Ovary (tissue), 9 donors: Measurements from ENCODE around the gene RUNX2. TPM values are rescaled to one million over a fixed set of nuclear protein-coding genes. Genes with fewer than 3 reads are reported as not detected.

Source experiments
- DNase-seq, 5 donors: peaks; one replicate each; pipeline ENCODE4 v3.0.0-alpha.2; 2019 to 2020
- H3K27ac ChIP-seq, 2 donors: fragments of 200-600 bp; one replicate each; pipeline versions ENCODE4 v1.5.1 to v1.8.0; 2019 to 2022
- H3K27me3 ChIP-seq: fragments of 200-600 bp; one replicate; pipeline ENCODE4 v1.8.0; 2022
- H3K36me3 ChIP-seq: fragments of 200-600 bp; sonication (generic); one replicate; pipeline ENCODE4 v1.5.1; 2019
- H3K4me1 ChIP-seq: one replicate; pipeline ENCODE4 v1.8.1; 2013; ENCODE audit warnings: mild to moderate bottlenecking, moderate library complexity; ENCODE audit not compliant: insufficient read depth
- H3K4me3 ChIP-seq: fragments of 200-600 bp; sonication (generic); one replicate; pipeline ENCODE4 v1.5.1; 2017
- H3K9me3 ChIP-seq, 2 donors: fragments of 200-600 bp in 1 of 2; sonication (generic) in 1 of 2; one replicate each; pipeline versions ENCODE4 v1.5.1 to v1.8.1; 2013 to 2019; ENCODE audit warnings: mild to moderate bottlenecking in 1 of 2, moderate library complexity in 1 of 2
- EP300 ChIP-seq: sonication (generic); formaldehyde crosslinking; IDR thresholded peaks from one replicate; pipeline ENCODE4 v1.6.1; 2017; ENCODE audit warnings: antibody characterized with exemption
- POLR2A ChIP-seq: fragments of 450-650 bp; IDR thresholded peaks from one replicate; pipeline ENCODE4 v1.6.1; 2017; ENCODE audit warnings: antibody characterized with exemption, mild to moderate bottlenecking, moderate library complexity
- WGBS, 3 donors: extraction: QIAGEN DNeasy Blood & Tissue Kit in 1 of 3; methylation state at CpG; one replicate each; pipeline versions ENCODE4 v1.1.5 to v1.1.7; 2013 to 2017; 5-methylcytosine and 5-hydroxymethylcytosine counted together
- intact Hi-C, 4 donors: fragments of 100-400 bp; cut with DNase I; formaldehyde crosslinking; loops; one replicate each; pipeline versions ENCODE4 v1.11.0 to v1.15.1; 2022 to 2023
- polyA plus RNA-seq, 2 donors: library from polyadenylated mRNA; stranded (reverse); fragments of 200-250 nt in 1 of 2; fragments of 350-450 nt in 1 of 2; fragmentation: Illumina TruSeq in 1 of 2; extraction: RNeasy Lipid Tissue Mini Kit (QIAGEN cat#74804) in 1 of 2; gene quantifications; one replicate each; pipeline ENCODE4 v1.2.3, GENCODE V29; 2013 to 2014
- total RNA-seq, 7 donors: library from RNA; depleted of rRNA in 2 of 7; stranded (reverse); fragments of >200 nt in 2 of 7; fragmentation: NEBNext Ultra II Directional in 3 of 7; extraction: Animal tissue kit (Norgen Biotek cat#: 25700) in 3 of 7; gene quantifications; one replicate each; pipeline versions ENCODE4 v1.1.0 to v1.2.4, GENCODE V29; 2016 to 2023
- TF ChIP-seq, protein P1 (sequence below), 3 donors: fragments of 450-650 bp in 2 of 3; fragments of 200-600 bp in 1 of 3; IDR thresholded peaks; one replicate each; pipeline versions ENCODE4 v1.5.1 to v1.8.0; 2016 to 2022; ENCODE audit warnings: antibody characterized with exemption in 3 of 3, mild to moderate bottlenecking in 1 of 3
- donor health status: DM: no; HTN: no; CAD: no; lungs with moderate emphysema.
- donor health status: DM: no; HTN: no; CAD: no.
- donor health status: Bipolar disorder and iron deficiency.
- donor health status: DM: yes; HTN: yes; CAD: no.
- donor health status: DM: no; HTN: no; CAD: no.
- donor health status: DM: yes; HTN: yes; CAD: no.

RUNX2 gene
- total and polyA plus RNA-seq, 9 donors: 1.1 to 25.2 (median 3.3) TPM

GRCh38 chr6:45447005-45447404 is 118.9 kb downstream of the RUNX2 start:
- DNase-seq: no peak
- intact Hi-C loops: no loop called here
- no peak overlapping the region for H3K27ac ChIP-seq

DNA sequence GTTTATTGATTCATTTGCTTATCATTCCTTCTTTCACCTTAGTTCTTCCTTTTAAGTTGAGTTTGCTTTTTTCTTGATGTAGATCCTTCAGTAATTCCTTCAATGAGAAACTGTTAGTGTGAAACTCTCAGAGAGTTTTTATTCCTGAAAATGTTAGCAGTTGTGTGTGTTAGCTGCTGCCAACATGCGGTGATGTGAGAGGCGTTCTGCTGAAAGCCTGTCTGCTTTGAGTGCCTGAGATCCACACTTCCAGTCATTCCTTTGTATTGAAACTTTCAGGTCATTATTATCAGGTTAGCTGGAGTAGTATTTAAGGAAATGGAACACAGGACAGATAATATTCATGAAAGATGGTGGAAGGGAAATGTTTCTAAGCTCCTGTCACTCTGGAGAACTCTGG is 119.6 kb downstream of the RUNX2 start:
- H3K4me3 ChIP-seq: no peak overlapping the region
- no peaks in the 10 kb centered on the region for H3K9me3 ChIP-seq
- intact Hi-C loops: no loop called here
- H3K4me1 ChIP-seq: peaks cover 4% of the 10 kb centered on the region
- H3K36me3 ChIP-seq: no peaks in the 10 kb centered on the region
- H3K27me3 ChIP-seq: no peaks in the 10 kb centered on the region
- no peak overlapping the region for H3K27ac ChIP-seq
- DNase-seq: no peak
- TF ChIP-seq, protein P1, sequence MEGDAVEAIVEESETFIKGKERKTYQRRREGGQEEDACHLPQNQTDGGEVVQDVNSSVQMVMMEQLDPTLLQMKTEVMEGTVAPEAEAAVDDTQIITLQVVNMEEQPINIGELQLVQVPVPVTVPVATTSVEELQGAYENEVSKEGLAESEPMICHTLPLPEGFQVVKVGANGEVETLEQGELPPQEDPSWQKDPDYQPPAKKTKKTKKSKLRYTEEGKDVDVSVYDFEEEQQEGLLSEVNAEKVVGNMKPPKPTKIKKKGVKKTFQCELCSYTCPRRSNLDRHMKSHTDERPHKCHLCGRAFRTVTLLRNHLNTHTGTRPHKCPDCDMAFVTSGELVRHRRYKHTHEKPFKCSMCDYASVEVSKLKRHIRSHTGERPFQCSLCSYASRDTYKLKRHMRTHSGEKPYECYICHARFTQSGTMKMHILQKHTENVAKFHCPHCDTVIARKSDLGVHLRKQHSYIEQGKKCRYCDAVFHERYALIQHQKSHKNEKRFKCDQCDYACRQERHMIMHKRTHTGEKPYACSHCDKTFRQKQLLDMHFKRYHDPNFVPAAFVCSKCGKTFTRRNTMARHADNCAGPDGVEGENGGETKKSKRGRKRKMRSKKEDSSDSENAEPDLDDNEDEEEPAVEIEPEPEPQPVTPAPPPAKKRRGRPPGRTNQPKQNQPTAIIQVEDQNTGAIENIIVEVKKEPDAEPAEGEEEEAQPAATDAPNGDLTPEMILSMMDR (IDR thresholded peaks at IDR 0.05): no peak
- no peak for TF ChIP-seq EP300
- TF ChIP-seq POLR2A: no peak
- WGBS, 3 donors: 69 to 84% (median 75%) methylated on average over 2 of the region's 2 CpGs

More at GRCh38 chr6:45447005-45447404, 118.9 kb downstream of the RUNX2 start:
- 85 to 91% (median 85%) methylated on average over 1 of the region's 1 CpG for WGBS, 3 donors
- TF ChIP-seq, protein P1 (IDR thresholded peaks at IDR 0.05): no peak
- TF ChIP-seq POLR2A (no peak), EP300 (no peak)
- Histone ChIP-seq H3K36me3 (no peaks in the 10 kb centered on the region), H3K27me3 (no peaks in the 10 kb centered on the region), H3K4me1 (peaks cover 4% of the 10 kb centered on the region), H3K9me3 (no peaks in the 10 kb centered on the region), H3K4me3 (no peak overlapping the region)

DNA sequence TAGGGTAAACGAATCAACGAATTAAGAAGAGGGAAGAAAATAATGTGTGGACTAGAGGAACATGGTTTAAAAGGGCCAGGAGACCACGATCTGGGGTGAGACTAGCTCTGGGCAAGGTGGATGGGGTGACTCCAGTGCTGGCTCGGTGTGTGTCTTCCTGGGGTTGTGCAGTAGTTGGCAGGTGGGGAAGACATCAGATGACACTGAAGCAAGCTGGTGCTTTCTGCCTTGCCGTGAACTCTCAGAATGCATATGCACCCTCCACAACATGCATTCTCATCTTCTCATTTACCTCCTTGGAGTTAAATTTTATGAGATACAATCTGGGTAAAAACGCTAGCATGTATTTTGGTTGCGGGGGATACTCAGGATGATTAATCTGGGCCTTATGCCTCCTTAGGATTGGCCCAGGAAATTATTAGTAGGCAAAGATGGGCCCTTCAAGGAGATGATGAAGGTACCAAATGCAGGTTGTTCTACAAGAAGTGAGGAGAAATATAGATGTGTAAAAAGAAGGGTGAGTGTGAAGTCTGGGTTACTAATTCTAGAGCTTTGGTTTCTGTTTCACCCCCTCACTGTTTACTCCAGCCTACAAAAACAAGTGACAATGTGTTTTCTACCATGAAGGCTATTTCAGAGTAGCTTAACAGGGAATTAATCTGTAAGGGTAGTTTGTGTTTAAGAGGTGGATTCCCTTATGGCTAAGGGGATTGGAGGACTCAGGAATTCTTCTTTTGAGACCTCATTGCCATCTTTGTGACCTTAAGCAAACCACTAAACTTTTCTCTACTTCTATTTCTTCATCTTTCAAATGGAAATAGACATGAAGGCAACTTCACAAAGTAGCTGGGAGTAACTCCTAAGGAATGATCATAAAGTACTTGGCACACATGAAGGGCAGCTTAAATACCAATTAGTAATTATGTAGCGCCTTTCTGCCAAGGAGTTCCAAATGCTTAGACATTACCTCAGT is 120.6 kb downstream of the RUNX2 start:
- no peaks in the 10 kb centered on the region for H3K27me3 ChIP-seq
- no peaks in the 10 kb centered on the region for H3K9me3 ChIP-seq
- 88 to 92% (median 91%) methylated on average over 8 of the region's 8 CpGs for WGBS, 3 donors
- peaks cover 4% of the 10 kb centered on the region for H3K4me1 ChIP-seq
- intact Hi-C loops: no loop called here
- TF ChIP-seq POLR2A: no peak
- TF ChIP-seq, protein P1 (IDR thresholded peaks at IDR 0.05): no peak
- no peak for TF ChIP-seq EP300
- H3K27ac ChIP-seq: no peak overlapping the region
- DNase-seq: no peak
- H3K36me3 ChIP-seq: no peaks in the 10 kb centered on the region
- no peak overlapping the region for H3K4me3 ChIP-seq

- Histone ChIP-seq H3K4me3 (no peak overlapping the region), H3K27me3 (no peaks in the 10 kb centered on the region), H3K27ac (no peak overlapping the region), H3K36me3 (no peaks in the 10 kb centered on the region), H3K4me1 (peaks cover 4% of the 10 kb centered on the region), H3K9me3 (no peaks in the 10 kb centered on the region)
- no peak for DNase-seq
- TF ChIP-seq EP300: no peak
- TF ChIP-seq, protein P1 (IDR thresholded peaks at IDR 0.05): no peak
- TF ChIP-seq POLR2A: no peak
- WGBS, 3 donors: 94 to 96% (median 95%) methylated on average over 4 of the region's 4 CpGs
- intact Hi-C loops: no loop called here
Measured at GRCh38 chr6:45450132-45450531, 122.0 kb downstream of the RUNX2 start.
